HG03565 (cell line): ENCODE measurements around the gene DNAJC30.
"Not testable (repeated sequence)": the region's sequence is repeated elsewhere in the genome, so short reads cannot be mapped to it uniquely, and the experiment has no call there.

Experiments used
- ATAC-seq: cut with Tn5 transposase; IDR thresholded peaks from one replicate; pipeline ENCODE4 v1.9.1; 2021; ENCODE audit warnings: mild to moderate bottlenecking, moderate library complexity; ENCODE audit not compliant: unreplicated experiment

The DNAJC30 gene

DNA sequence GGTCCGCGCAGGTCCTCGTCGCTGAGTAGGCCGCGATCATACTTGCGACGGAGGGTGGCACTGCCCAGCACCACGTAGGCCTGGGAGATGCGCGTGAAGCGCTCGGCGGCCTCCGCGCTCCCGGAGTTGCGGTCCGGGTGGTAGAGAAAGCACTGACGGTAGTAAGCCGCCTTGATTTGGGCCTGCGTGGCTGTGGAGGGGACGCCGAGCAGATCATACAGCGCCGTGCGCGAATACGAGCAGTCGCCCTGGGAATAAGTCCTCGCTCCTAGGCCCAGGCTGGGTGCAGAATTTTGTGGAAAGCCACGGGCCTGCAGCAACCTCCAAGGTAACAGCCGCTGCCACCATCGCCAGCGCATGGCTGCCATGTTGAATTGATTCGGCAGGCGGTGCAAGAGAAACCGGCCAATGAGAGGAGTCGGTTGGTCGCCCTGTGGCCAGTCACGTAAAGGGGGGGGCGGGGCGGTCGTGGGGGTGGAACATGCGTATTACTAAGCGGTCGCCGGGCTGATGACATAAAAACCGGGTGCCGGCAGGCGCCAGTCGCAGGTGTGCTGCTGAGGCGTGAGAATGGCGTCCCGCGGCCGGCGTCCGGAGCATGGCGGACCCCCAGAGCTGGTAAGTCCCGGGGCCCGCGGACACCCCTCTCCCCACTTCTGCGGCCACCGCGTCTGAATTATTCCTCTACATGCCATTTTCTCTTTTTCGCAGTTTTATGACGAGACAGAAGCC, at the start of gene DNAJC30, which contains the start of gene BUD23:
TSS of gene DNAJC30 (minus strand) at position 398 of the 732 bp plus-strand sequence. CDS start at position 368, 30 bp downstream.
TSS of gene BUD23 (plus strand) at position 542 of the 732 bp plus-strand sequence. CDS start at position 571, 29 bp downstream.
- ATAC-seq, result peak; percentile 74

DNA sequence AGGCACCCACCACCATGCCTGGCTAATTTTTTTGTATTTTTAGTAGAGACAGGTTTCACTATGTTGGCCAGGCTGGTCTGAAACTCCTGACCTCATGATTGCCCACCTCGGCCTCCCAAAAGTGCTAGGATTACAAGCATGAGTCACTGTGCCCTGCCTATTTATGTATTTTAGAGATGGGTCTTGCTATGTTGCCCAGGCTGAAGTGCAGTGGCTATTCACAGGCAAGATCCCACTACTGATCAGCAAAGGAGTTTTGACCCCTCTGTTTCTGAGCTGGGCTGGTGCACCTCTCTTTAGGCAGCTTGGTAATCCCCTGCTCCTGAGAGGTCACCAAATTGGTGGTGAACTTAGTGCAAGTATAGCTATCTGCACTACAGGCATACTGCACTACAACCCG, 49.1 kb upstream of the DNAJC30 start:
- ATAC-seq, result no peak

DNA sequence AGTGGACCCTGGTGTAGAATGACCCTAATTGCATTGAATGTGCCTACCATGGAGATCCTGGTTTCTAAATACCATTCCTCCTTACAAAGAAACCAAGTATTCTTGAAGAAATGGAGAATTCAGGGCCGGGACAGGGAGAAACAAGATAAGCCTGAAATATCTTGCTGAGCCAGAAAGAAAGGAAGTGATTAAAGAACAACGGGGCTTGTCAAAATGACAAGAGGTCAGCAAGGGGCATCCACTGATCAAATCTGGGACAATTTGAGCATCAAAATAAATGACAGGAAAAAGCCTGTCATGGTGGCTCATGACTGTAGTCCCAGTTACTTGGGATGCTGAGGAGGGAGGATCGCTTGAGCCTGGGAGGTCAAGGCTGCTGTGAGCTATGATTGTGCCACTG, 47.2 kb upstream of the DNAJC30 start:
- ATAC-seq, result no peak

DNA sequence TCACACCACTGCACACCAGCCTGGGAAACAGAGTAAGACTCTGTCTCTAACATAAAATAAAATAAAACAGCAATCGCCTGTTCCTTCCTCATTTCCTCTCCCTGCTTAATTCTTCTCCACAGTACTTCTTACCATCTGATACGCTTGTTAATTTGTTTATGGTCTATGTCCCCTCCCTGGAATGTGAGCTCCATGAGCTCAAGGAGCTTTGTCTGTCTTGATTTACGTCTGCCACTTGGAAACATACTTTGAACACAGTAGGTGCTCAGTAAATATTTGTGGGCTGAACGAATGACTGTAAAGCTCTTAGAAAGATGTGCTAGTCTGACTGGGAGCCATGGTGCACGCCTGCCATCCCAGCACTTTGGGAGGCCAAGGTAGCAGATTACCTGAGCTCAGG, 45.3 kb upstream of the DNAJC30 start:
- ATAC-seq, result no peak

DNA sequence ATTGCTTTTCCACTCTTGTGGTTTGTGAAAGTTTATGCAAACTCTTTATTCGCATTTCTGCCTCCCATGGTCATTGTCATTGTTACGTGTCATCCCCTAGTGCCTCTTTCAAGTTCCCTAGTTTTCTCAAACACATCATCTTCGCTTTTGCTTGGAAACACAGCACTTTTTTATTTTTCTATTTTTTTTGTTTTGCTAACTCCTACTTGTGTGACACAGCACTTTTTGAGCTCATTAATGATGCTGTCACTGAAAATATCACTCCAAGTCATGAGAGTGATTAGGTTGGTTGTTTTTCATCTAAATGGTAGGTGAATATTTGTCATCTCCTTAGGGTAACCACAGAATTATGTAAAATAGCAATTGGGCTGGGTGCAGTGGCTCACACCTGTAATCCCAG, 44.7 kb upstream of the DNAJC30 start:
- ATAC-seq, result no peak

DNA sequence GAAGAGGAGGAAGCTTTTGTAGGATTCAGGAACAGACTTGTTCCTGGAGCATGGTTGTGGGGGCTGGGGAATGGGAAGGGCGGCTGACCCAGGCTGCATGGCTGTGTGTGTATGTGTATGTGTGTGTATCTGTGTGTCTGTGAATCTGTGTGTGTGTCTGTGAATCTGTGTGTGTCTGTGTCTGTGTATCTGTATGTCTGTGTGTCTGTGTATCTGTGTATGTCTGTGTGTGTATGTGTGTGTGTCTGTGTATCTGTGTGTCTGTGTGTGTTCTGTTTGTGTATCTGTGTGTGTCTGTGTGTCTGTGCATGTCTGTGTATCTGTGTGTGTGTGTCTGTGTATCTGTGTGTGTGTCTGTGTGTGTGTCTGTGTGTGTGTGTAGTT, 42.8 kb upstream of the DNAJC30 start:
- ATAC-seq, result no peak

DNA sequence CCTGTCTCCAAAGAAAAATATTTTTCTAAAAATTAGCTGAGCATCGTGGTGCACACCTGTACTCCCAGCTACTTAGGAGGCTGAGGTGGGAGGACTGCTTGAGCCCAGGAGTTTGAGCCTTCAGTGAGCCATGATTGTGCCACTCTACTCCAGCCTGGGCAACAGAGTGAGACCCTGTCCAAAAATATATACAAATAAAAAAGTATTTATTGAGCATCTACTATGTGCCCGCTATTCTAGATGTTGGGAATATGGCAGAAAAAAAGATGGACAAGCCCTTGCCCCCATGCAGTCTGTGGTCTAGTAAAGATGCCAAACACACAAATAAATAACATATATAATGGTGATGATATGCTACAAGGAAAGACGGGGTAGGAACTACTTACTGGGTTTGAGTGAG, 40.6 kb upstream of the DNAJC30 start:
- ATAC-seq, result no peak

DNA sequence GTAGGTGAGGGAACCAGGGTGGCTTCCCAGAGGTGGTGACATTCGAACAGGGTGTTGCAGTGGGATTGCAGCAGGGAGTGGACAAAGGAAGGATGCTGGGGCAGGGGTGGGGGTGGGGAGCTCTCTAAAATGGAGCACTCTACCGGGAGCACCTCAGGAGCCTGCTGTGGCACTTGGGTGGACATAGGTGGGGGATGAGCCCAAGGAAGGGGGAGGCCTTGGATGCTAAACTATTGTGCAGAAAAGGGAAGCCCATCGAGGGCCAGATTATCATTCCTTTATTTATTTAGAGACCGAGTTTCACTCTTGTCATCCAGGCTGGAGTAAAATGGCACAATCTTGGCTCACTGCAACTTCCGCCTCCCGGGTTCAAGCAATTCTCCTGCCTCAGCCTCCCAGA, 39.5 kb upstream of the DNAJC30 start:
- no peak for ATAC-seq

DNA sequence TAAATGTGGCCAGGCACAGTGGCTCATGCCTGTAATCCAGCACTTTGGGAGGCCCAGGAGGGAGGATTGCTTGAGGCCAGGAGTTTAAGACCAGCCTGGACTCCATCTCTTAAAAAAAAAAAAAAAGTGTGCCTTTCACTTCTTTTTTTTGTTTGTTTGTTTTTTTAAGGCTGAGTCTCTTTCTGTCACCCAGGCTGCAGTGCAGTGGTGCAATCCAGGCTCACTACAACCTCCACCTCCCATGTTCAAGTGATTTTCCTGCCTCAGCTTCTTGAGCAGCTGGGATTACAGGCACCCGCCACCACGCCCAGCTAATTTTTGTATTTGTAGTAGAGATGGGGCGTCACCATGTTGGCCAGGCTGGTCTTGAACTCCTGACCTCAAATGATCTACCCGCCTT, 38.9 kb upstream of the DNAJC30 start:
- not testable (repeated sequence) for ATAC-seq

DNA sequence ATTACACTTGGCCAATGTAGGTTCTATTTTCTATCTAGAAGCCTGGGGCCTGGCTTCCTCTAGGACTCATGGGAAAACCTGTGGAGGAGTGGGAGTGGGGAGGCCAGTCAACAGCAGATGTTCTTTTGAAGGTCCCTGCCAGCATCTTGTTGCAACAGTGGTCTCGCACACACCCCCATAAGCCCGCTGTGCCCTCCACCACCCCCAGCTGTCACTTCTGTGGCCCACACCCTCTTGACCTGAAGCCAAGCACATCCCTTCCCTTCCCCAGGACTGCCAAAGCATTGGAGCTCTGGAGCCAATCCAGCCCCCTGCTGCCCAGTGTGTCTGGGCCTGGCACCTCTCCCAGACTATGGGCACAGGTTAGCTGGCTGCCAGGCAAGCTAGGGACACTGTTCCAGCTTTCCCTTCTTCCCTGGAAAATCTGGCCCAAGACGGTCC, 38.1 kb upstream of the DNAJC30 start:
- no peak for ATAC-seq

DNA sequence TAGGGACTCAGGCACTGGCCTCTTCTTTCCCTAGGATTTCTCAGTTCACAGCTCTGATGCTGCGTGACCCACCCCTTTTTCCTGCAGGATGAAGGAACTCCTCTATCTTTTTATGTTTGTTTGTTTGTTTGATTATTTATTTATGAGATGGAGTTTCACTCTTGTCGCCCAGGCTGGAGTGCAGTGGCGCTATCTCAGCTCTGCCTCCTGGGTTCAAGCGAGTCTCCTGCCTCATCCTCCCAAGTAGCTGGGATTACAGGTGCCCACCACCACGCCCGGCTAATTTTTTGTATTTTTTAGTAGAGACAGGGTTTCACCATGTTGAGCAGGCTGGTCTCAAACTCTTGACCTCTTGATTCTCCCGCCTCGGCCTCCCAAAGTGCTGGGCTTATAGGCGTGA, 37.2 kb upstream of the DNAJC30 start:
- not testable (repeated sequence) for ATAC-seq

DNA sequence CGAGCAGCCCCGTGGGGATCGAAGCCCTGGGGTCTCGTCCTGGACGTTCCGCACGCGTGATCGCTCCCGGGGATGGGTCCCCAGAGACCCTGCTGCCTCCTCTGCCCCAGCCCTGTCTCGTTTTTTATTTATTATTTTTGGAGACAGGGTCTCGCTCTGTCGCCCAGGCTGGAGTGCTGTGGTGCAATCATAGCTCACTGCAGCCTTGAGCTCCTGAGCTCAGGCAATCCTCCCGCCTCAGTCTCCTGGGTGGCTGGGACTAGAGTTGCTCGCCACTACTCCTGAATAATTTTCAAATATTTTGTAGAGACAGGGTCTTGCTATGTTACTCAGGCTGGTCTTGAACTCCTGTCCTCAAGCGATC, 36.5 kb upstream of the DNAJC30 start:
- ATAC-seq, result no peak

DNA sequence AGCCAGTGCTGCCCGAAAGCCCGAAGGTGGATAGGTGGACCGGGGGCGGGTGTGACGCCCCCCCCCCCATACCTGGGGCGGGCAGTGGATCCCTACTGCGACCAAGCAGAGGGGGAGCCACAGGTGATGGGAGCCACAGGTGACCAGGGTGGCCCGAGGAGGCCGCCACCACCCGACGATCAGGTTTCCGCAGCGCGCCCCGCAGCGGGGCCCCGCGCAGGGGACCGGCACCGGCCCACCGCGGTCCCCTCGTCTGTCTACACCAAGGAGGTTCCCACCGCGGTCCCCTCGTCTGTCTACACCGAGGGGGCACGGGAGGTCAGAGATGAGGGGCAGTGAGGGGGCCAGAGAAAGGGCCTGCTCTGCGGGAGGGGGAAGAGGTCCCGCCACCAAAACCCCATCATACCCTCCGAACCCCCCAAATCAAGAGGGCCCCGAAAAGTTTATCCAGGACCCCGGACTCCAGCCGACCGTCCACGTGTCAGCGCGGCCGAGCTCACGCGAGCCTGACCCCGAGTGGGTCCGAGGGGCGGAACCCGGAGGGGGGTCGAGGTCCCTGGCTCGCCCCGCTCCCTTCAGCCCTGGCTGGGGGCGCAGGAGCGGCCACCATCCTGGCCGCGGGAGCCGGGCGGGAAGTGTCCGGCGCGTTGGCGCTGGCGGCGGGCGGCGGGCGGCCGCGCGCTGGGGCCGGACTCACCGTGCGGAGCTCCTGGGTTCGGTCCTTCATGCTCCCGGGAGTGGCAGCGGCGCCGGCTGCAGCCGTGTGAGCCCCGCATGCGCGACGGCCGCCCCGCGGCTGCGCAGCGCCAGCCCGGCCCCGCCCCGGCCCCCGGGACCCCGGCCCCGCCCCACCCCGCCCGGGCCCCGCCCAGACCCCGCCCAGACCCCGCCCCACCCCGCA, 35.9 kb upstream of the DNAJC30 start, which contains the start of gene STX1A:
TSS of gene STX1A (minus strand) at position 765 of the 901 bp plus-strand sequence. CDS start at position 727, 38 bp downstream.
- peak; percentile 54 for ATAC-seq

DNA sequence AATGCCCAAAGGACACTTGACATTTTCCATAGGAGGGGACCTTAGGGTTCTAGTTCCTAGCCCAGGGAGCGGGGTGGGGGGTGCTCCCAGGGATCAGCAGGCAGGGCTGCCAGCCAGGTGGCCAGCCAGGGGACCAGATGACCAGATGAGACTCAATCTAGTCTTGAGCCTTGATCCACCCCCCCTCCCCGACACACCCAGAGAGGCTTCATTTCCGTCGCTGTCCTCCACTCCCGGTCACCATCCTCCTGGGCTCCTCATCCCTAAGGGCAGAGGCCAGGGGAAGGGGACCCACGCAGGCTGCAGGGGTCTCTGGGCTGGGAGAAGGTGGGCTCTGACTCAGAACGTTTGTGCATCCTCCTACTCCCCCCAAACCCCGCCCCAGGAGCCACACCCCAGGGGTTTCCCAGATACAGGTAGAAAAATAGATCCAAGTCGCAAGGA, 35.2 kb upstream of the DNAJC30 start:
- no peak for ATAC-seq

DNA sequence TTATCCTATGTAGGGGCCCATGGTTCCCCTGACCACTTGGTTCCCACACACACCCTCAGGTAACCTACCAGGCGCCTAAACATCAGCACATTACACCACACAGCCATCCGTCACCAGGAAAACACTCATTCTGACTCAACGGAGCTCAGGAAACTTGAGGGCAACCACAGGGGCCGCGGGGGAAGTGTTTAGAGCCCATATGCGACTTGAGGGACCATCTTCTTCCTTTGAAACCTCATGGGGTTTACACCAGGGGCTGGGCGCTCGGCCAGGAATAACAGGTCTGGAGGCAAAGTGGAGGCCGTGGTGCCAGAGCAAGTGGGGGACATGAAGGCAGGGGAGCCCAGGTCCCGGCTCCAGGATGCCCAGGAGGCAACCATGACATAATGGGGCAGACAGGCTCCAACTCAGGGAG, 34.7 kb upstream of the DNAJC30 start:
- ATAC-seq, result no peak

DNA sequence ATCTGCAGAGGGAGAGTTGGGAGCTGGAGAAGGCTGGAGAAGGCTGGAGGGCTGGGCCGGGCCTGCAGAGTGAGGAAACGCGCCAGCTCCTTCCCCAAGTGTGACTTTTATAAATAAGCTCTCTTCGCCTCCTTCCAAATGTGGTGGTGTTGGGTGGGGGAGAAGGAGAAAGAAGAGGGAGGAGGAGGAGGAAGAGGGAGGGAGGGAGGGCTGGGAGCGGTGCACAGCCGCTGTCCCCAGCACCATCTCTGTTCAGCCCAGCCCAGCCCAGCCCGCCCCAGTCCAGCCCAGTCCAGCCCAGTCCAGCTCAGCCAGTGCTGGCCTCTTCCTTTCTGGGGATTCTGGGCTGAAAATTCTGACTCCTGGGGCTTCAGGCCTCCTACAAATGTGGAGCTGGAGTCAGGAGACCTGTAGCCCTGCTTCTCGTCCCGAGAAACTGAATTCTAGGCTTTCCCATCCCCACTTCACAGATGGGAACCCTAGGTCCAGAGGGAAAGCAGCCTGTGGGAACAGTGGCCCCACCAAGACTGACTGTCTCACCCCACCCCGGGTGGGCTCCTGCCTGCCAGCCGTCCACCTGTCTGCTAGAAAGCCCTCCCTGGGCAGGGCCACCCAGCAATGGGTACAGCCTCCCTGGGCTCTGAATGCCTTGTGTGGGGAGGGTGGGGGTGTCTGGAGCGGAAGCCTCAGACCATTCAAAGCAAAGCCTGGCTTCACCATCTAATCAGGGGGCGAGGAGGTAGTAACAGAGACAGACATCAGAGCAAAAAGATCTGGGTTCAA, 34.0 kb upstream of the DNAJC30 start:
- no peak for ATAC-seq

DNA sequence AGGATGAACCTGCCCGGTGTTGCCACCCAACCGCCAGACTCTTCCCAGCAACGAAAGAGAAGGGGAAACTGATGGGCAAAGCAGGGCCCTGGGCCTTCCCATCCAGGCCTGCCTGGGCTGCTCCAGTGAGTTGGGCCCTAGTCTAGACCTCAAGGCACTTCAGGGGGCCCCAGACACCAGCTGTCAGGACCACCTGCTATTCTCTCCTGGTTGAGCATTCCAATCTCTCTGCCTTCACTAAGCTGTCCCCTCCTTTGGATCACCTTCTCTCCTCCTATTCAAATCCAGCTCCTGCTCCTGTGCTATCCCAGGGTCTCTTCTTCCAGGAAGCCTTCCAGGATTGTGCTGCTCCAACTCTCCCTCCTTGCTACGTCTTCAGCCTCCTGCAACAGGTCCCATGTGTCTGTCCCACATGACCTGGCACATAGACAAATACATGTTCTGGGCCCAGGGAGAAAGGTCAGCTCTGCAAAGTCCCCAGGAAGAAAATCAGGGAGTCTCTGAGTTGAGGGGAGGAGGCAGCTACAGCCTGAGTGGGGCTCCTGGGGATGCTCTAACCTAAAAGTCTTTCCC, 33.2 kb upstream of the DNAJC30 start:
- ATAC-seq, result no peak

DNA sequence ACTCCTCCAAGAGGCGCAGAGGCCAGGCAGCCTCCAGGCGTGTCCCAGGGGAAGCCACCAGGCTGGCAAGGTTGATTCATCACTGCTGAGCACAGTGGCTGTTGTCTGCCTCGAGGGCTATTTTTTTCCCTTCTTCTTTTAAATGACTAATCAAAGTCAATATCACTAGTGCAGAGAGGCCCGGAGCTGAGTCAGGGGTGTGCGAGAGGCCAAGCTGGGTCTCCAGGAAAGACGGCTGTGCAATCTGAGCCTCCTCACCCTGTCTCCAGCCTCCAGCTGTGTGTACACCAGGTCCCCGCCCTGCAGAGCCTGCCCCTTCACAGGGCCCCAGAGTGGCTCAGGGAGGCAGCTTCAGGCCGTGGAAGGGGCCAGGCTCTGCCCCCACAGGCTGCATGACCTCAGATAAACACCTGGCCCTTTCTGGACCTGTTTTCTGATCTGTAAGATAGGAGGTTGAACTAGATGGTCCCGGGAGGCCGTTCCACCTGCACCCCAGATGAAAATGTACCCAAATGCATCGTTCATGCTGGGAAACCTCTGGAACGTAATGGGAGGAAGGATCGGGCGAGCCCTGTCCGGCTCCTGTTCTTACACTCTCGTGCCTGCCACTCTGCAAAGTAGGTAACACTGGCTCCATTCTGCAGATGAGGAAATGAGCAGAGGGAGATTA, 32.5 kb upstream of the DNAJC30 start:
- no peak for ATAC-seq

DNA sequence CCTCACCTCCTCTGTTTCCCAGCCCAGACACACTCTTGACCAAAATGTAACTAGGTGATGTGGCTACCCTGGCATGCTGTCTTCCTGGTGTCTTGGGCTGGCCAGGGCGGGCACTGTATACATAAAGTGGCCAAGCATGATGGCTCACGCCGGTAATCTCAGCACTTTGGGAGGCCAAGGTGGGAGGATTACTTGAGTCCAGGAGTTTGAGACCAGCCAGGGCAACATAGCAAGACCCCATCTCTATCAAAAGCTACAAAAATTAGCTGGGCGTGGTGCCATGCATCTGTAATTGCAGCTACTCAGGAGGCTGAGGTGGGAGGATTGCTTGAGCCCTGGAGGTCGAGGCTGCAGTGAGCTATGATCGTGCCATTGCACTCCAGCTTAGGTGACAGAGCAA, 30.1 kb upstream of the DNAJC30 start:
- not testable (repeated sequence) for ATAC-seq

DNA sequence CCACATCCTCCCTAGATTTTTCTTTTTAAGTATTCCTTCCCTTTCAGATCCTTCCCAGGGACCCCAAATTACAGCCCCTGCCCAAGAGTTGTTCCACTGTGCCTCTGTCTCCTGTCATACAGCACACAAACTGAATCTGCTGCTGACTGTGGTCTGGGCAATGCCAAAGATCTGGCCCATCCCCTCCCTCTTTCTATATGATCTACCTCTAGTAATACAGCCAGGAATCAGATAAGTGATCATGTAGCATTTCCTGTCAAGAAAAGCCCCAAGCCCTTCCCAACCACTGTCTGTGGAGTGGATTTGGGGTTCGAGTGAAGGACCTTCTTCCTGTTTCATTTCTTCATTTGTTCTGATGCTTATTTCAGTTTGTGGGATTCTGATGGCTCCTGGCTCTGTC, 29.5 kb upstream of the DNAJC30 start:
- no peak for ATAC-seq
